Stomach (tissue), 9 donors: ENCODE measurements around the gene TSPAN3. TPM values are rescaled to one million over a fixed set of nuclear protein-coding genes. Genes with fewer than 3 reads are reported as not detected.

Experiments used
- DNase-seq, 2 donors: peaks; one replicate each; pipeline versions ENCODE4 v3.0.0 to v3.0.0-alpha.2; 2013 to 2019
- H3K27ac ChIP-seq, 5 donors: fragments of 200-600 bp in 4 of 5; sonication (generic) in 4 of 5; one replicate each; pipeline ENCODE4 v1.5.1; 2013 to 2019; ENCODE audit warnings: mild to moderate bottlenecking in 1 of 5, moderate library complexity in 1 of 5
- H3K27me3 ChIP-seq, 3 donors: fragments of 200-600 bp; sonication (generic); one replicate each; pipeline ENCODE4 v1.5.1; 2017 to 2019; ENCODE audit warnings: mixed run types in 1 of 3
- H3K36me3 ChIP-seq, 4 donors: fragments of 200-600 bp; sonication (generic); 1 replicate in 3 of 4; 2 replicates in 1 of 4; pipeline ENCODE4 v1.5.1; 2016 to 2019
- H3K4me1 ChIP-seq, 4 donors: fragments of 200-600 bp; sonication (generic); one replicate each; pipeline ENCODE4 v1.5.1; 2016 to 2019
- H3K4me3 ChIP-seq, 4 donors: fragments of 200-600 bp; sonication (generic) in 3 of 4; one replicate each; pipeline ENCODE4 v1.5.1; 2016 to 2019; ENCODE audit warnings: mild to moderate bottlenecking in 1 of 4
- H3K9me3 ChIP-seq, 4 donors: fragments of 200-600 bp; sonication (generic); one replicate each; pipeline ENCODE4 v1.5.1; 2016 to 2019
- EP300 ChIP-seq: sonication (generic); formaldehyde crosslinking; IDR thresholded peaks from one replicate; pipeline ENCODE4 v1.6.1; 2017; ENCODE audit warnings: antibody characterized with exemption
- POLR2A ChIP-seq, 4 donors: fragments of 450-650 bp; IDR thresholded peaks; one replicate each; pipeline ENCODE4 v1.6.1; 2016; ENCODE audit warnings: antibody characterized with exemption in 4 of 4, control low read depth in 2 of 4, mild to moderate bottlenecking in 1 of 4, moderate library complexity in 1 of 4
- POLR2AphosphoS5 ChIP-seq, 3 donors: sonication (generic); formaldehyde crosslinking; IDR thresholded peaks; one replicate each; pipeline ENCODE4 v1.6.1; 2016; ENCODE audit warnings: antibody characterized with exemption in 3 of 3
- WGBS, 5 donors: extraction: QIAGEN DNeasy Blood & Tissue Kit in 3 of 5; methylation state at CpG; one replicate each; pipeline versions ENCODE4 v1.1.5 to v1.1.7; 2013 to 2018; 5-methylcytosine and 5-hydroxymethylcytosine counted together
- intact Hi-C: fragments of 100-400 bp; cut with DNase I; formaldehyde crosslinking; loops from one replicate; pipeline ENCODE4 v1.15.1; 2023; ENCODE audit warnings: low total_unique reads
- polyA plus RNA-seq, 3 donors: library from polyadenylated mRNA; stranded (reverse); fragments of 200-250 nt; gene quantifications; one replicate each; pipeline ENCODE4 v1.2.3, GENCODE V29; 2013
- total RNA-seq, 5 donors: library from RNA; depleted of rRNA; stranded (reverse); fragments of >200 nt; gene quantifications; one replicate each; pipeline versions ENCODE4 v1.1.0 to v1.2.3, GENCODE V29; 2014 to 2016
- TF ChIP-seq, protein P1 (sequence below), 7 experiments: fragments of 450-650 bp in 4 of 7; fragments of 200-600 bp in 3 of 7; sonication (generic) in 3 of 7; IDR thresholded peaks; one replicate each; pipeline ENCODE4 v1.5.1; 2016 to 2019; ENCODE audit warnings: antibody characterized with exemption in 7 of 7, control low read depth in 2 of 7, mild to moderate bottlenecking in 1 of 7
- donor health status: healthy with polysubstance abuse.
- donor health status: Bipolar disorder and iron deficiency.
- donor health status: healthy.

TSPAN3 gene
- total and polyA plus RNA-seq, 8 donors, result 42.9 to 390 (median 99.7) TPM

DNA sequence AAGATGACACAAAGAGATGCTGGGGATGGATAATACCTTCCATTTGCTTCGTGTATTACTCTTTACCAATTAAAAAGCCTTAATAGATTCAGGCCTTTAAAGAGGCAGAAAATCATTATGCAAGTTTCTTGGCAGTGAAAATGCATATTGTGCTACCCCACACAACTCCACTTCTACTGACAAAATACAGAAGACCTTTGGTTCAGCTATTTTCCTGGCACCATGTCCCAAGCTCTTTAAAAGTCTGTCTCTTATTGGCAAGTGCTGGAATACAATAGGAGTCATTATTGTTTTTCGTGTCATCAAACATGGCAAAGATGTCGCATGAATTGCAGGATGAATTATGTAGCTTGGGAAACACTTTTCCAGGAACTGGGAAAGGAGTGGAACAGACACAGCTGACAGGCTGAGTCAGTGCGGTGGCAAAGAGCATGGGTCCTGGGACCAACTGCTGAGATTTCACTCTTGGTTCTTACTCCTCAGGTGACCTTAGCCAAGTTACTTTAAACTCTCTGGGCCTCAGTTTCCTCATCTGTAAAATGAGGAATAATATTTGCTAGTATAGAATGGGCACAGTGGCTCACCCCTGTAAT lies 5.5 kb upstream of the TSPAN3 start:
- peaks cover 0 to 4% (median 0%) of the 10 kb centered on the region in 4 donors for H3K4me1 ChIP-seq
- TF ChIP-seq, protein P1, sequence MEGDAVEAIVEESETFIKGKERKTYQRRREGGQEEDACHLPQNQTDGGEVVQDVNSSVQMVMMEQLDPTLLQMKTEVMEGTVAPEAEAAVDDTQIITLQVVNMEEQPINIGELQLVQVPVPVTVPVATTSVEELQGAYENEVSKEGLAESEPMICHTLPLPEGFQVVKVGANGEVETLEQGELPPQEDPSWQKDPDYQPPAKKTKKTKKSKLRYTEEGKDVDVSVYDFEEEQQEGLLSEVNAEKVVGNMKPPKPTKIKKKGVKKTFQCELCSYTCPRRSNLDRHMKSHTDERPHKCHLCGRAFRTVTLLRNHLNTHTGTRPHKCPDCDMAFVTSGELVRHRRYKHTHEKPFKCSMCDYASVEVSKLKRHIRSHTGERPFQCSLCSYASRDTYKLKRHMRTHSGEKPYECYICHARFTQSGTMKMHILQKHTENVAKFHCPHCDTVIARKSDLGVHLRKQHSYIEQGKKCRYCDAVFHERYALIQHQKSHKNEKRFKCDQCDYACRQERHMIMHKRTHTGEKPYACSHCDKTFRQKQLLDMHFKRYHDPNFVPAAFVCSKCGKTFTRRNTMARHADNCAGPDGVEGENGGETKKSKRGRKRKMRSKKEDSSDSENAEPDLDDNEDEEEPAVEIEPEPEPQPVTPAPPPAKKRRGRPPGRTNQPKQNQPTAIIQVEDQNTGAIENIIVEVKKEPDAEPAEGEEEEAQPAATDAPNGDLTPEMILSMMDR (IDR thresholded peaks at IDR 0.05), result no peak
- no peak for TF ChIP-seq POLR2A (IDR thresholded peaks at IDR 0.05)
- TF ChIP-seq POLR2AphosphoS5 (IDR thresholded peaks at IDR 0.05), result no peak
- TF ChIP-seq EP300, result no peak
- H3K27me3 ChIP-seq, result no peaks in the 10 kb centered on the region
- intact Hi-C loops, result no loop called here
- no peaks in the 10 kb centered on the region for H3K9me3 ChIP-seq
- H3K4me3 ChIP-seq, result no peak overlapping the region
- no peaks in the 10 kb centered on the region for H3K36me3 ChIP-seq
- 76 to 90% (median 87%) methylated on average over 4 of the region's 4 CpGs for WGBS, 5 donors
- DNase-seq, result no peak
- H3K27ac ChIP-seq, result no peak overlapping the region

DNA sequence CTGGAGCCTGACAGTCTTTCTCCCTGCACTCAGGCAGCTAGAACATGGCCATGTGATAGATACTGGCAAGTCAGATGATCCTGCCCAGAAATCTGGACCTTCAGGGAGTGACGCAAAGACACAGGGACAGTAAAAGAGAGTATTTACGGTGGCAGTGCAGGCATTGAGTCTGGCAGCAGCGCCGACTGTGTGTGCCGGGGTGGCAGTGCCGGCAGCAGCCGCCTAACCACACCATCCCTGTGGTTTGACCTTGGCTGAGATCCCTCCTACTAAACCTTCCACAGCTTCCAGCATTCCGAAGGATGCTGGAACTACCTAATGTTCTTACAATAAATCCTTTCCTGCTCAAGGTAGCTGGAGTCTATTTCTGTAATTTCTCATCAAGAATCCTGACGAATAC lies 4.6 kb upstream of the TSPAN3 start:
- DNase-seq, result peak in 1 of 2 donors; percentile 50
- H3K27ac ChIP-seq, result no peak overlapping the region
- H3K4me1 ChIP-seq, result peaks cover 0 to 8% (median 0%) of the 10 kb centered on the region in 4 donors
- intact Hi-C loops, result no loop called here
- H3K27me3 ChIP-seq, result no peaks in the 10 kb centered on the region
- H3K9me3 ChIP-seq, result no peaks in the 10 kb centered on the region
- no peak overlapping the region for H3K4me3 ChIP-seq
- TF ChIP-seq EP300 (no peak), POLR2AphosphoS5 (IDR thresholded peaks at IDR 0.05) (peak in 1 of 3 donors; percentile 8)
- WGBS, 5 donors, result 33 to 59% (median 48%) methylated on average over 9 of the region's 9 CpGs
- no peaks in the 10 kb centered on the region for H3K36me3 ChIP-seq

DNA sequence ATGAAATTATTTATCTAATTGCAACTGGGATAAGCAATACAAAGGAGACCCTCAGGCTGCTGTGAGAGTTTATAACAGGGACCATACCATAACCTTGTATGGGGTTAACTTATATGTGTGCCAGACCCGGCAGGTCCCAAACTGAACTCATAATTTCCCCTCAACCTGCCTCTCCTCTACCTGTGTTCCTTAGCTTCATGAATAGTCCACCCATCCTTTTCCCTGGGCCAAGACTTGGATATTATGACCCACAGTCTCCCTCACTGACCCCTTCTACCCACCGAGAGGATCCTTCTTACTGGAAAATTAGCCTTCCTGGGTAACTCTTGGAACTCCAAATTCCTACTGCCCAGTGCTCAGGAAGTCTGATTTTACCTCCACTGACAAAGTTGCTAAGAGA lies 3.4 kb upstream of the TSPAN3 start:
- Histone ChIP-seq H3K4me1 (peaks cover 6 to 15% (median 7%) of the 10 kb centered on the region in 4 donors), H3K36me3 (no peaks in the 10 kb centered on the region), H3K4me3 (no peak overlapping the region), H3K27me3 (no peaks in the 10 kb centered on the region), H3K9me3 (no peaks in the 10 kb centered on the region), H3K27ac (no peak overlapping the region)
- 73 to 92% (median 87%) methylated on average over 2 of the region's 2 CpGs for WGBS, 5 donors
- intact Hi-C loops, result no loop called here
- DNase-seq, result no peak
- TF ChIP-seq EP300, result no peak
- no peak for TF ChIP-seq POLR2A (IDR thresholded peaks at IDR 0.05)
- TF ChIP-seq, protein P1 (IDR thresholded peaks at IDR 0.05), result no peak
- TF ChIP-seq POLR2AphosphoS5 (IDR thresholded peaks at IDR 0.05), result no peak

DNA sequence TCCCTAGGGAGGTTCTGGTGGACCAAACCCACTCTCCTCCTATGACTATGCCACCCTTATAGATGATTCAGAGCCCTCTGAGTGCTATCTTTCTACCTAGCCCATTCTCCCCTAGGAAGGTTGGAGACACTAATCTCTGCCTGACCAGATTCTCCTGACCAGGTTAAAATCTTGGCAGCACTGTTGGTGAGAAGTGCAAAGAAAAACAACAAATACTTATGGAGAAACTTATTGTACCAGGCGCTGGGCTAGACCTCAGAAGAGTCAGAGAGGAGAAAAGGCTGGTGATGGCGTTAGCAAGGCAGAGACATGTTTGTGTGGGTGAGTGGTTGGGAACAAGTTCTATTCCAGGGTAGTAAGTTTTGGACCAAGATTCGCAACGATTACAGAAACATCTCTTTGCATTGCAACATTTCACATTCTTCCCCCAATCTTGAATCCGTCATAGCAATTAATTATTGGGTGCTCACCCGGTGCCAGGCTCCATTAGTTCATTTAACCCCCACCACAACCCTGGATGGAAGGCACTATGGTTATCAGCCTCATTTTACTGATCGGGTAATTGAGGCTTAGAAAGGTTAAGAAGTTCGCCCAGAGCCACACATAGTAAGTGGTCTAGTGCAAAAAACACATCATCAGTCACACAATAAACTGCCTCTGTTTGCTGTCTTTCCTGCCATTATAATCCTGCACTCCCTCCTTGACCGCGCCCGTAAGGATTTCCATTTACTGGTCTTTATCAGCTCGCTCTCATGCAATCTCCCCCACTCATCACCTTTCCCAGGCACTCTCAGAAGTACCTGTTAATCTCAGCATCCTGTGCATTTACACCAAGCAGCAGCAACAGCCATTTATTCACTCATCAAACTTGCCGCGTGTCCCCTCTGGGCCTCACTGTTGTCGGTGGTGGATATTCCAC lies 655 bp upstream of the TSPAN3 start:
- Histone ChIP-seq H3K4me1 (peaks cover 32 to 43% (median 34%) of the 10 kb centered on the region in 4 donors), H3K36me3 (no peaks in the 10 kb centered on the region), H3K27ac (peak overlapping the region in 4 of 5 donors; percentile 89 to 93 (median 92)), H3K4me3 (peak overlapping the region; percentile 63 to 83 (median 78)), H3K9me3 (no peaks in the 10 kb centered on the region), H3K27me3 (no peaks in the 10 kb centered on the region)
- intact Hi-C loops, result no loop called here
- WGBS, 5 donors, result 84 to 88% (median 86%) methylated on average over 15 of the region's 15 CpGs
- TF ChIP-seq EP300, result no peak
- no peak for TF ChIP-seq POLR2A (IDR thresholded peaks at IDR 0.05)
- TF ChIP-seq, protein P1 (IDR thresholded peaks at IDR 0.05), result no peak
- no peak for TF ChIP-seq POLR2AphosphoS5 (IDR thresholded peaks at IDR 0.05)
- DNase-seq, result no peak
